GM18861 (cell line): ENCODE results near the gene KRT76.
"Not testable (repeated sequence)": the region's sequence is repeated elsewhere in the genome, so short reads cannot be mapped to it uniquely, and the experiment has no call there.

Experiments used
- ATAC-seq: cut with Tn5 transposase; IDR thresholded peaks from one replicate; pipeline ENCODE4 v1.9.1; 2021; ENCODE audit not compliant: unreplicated experiment

Gene KRT76

GRCh38 chr12:52765702-52766101, 11.4 kb downstream of the KRT76 start:
- ATAC-seq, result no peak

GRCh38 chr12:52763991-52764390, 13.2 kb downstream of the KRT76 start:
- no peak for ATAC-seq

GRCh38 chr12:52763036-52763659, 14.0 kb downstream of the KRT76 start:
- no peak for ATAC-seq

GRCh38 chr12:52761802-52762201, 15.3 kb downstream of the KRT76 start:
- no peak for ATAC-seq

GRCh38 chr12:52761218-52761617, 15.9 kb downstream of the KRT76 start:
- ATAC-seq, result not testable (repeated sequence)

- ATAC-seq, result no peak
These were observed 16.5 kb downstream of the KRT76 start for GRCh38 chr12:52760623-52761022.

GRCh38 chr12:52759695-52760094, 17.4 kb downstream of the KRT76 start:
- no peak for ATAC-seq

- no peak for ATAC-seq
These were observed 17.9 kb downstream of the KRT76 start for GRCh38 chr12:52759218-52759617.

- no peak for ATAC-seq
These were observed 19.5 kb downstream of the KRT76 start for GRCh38 chr12:52757449-52758176.

GRCh38 chr12:52756281-52756960, 20.7 kb downstream of the KRT76 start:
- ATAC-seq, result no peak

GRCh38 chr12:52755533-52755932, 21.6 kb downstream of the KRT76 start:
- ATAC-seq, result no peak

- no peak for ATAC-seq
These were observed 23.0 kb downstream of the KRT76 start for GRCh38 chr12:52754135-52754534.

- ATAC-seq, result no peak
These were observed 23.9 kb downstream of the KRT76 start for GRCh38 chr12:52753283-52753682.

- no peak for ATAC-seq
These were observed 24.6 kb downstream of the KRT76 start for GRCh38 chr12:52752516-52752915.

GRCh38 chr12:52751795-52752194, 25.4 kb downstream of the KRT76 start:
- no peak for ATAC-seq

GRCh38 chr12:52750532-52750931, 26.6 kb downstream of the KRT76 start:
- ATAC-seq, result not testable (repeated sequence)

- ATAC-seq, result no peak
These were observed 27.3 kb downstream of the KRT76 start for GRCh38 chr12:52749827-52750226.

GRCh38 chr12:52748578-52748977, 28.6 kb downstream of the KRT76 start:
- no peak for ATAC-seq

- ATAC-seq, result no peak
These were observed 31.6 kb downstream of the KRT76 start for GRCh38 chr12:52745554-52745953.

GRCh38 chr12:52744493-52745156, 32.5 kb downstream of the KRT76 start:
- no peak for ATAC-seq

GRCh38 chr12:52742822-52743457, 34.2 kb downstream of the KRT76 start:
- no peak for ATAC-seq
